ENCODE data around the gene MAPK1IP1L. TPM values are rescaled to one million over a fixed set of nuclear protein-coding genes. Genes with fewer than 3 reads are reported as not detected.

Gene MAPK1IP1L
- total RNA-seq, 1 experiment from 2014 or later: 79.7 TPM

GRCh38 chr14:55085060-55085660, 33.7 kb downstream of the MAPK1IP1L start:
- no peak overlapping the region for H3K27ac ChIP-seq
- no TSS peak for BruUV-seq (replicated peaks)
- intact Hi-C loops (cut with micrococcal nuclease; ENCODE audit: unreplicated experiment): no loop called here
- no peaks in the 10 kb centered on the region; the same call in 1 of the 2 replicates for H3K9me3 ChIP-seq (ENCODE audit: insufficient read depth, low read depth)
- peaks cover 17% of the 10 kb centered on the region for H3K4me1 ChIP-seq (replicated peaks; ENCODE audit: insufficient read depth)
- no peaks in the 10 kb centered on the region for H3K36me3 ChIP-seq (ENCODE audit: low read depth)
- no peaks in the 10 kb centered on the region for H3K79me2 ChIP-seq (ENCODE audit: low read depth)
- no peak for DNase-seq
- no peaks in the 10 kb centered on the region for H3K9me2 ChIP-seq (ENCODE audit: insufficient read depth)
- H3K4me2 ChIP-seq: no peak overlapping the region
- H3K27me3 ChIP-seq (ENCODE audit: insufficient read depth, low read depth): no peaks in the 10 kb centered on the region
- no peak for TF ChIP-seq EZH2 (IDR thresholded peaks at IDR 0.05; ENCODE audit: low read depth)
- H3K4me3 ChIP-seq: no peak overlapping the region
- no peaks in the 10 kb centered on the region for H4K20me1 ChIP-seq (ENCODE audit: insufficient read depth)
- no peaks in the 10 kb centered on the region for H3F3A ChIP-seq (ENCODE audit: insufficient read depth, low read depth)
- no peak overlapping the region for H2AFZ ChIP-seq
- ChIA-PET CTCF (no interaction called here), POLR2A (ENCODE audit: unreplicated experiment) (no interaction called here)

GRCh38 chr14:55086938-55087337, 35.5 kb downstream of the MAPK1IP1L start:
- intact Hi-C loops (cut with micrococcal nuclease; ENCODE audit: unreplicated experiment): no loop called here

GRCh38 chr14:55088356-55088755, 36.9 kb downstream of the MAPK1IP1L start:
- Histone ChIP-seq H3K9me3 (ENCODE audit: insufficient read depth, low read depth) (no peaks in the 10 kb centered on the region; the same call in 1 of the 2 replicates), H3K27ac (no peak overlapping the region), H2AFZ (no peak overlapping the region), H3K4me3 (no peak overlapping the region), H3K27me3 (ENCODE audit: insufficient read depth, low read depth) (no peaks in the 10 kb centered on the region), H3K4me2 (no peak overlapping the region), H3K79me2 (ENCODE audit: low read depth) (no peaks in the 10 kb centered on the region), H4K20me1 (ENCODE audit: insufficient read depth) (no peaks in the 10 kb centered on the region), H3K36me3 (ENCODE audit: low read depth) (no peaks in the 10 kb centered on the region), H3K4me1 (replicated peaks; ENCODE audit: insufficient read depth) (peaks cover 17% of the 10 kb centered on the region), H3K9me2 (ENCODE audit: insufficient read depth) (no peaks in the 10 kb centered on the region), H3F3A (ENCODE audit: insufficient read depth, low read depth) (no peaks in the 10 kb centered on the region)
- no peak for DNase-seq
- ChIA-PET POLR2A (ENCODE audit: unreplicated experiment) (interaction anchor here (0.7 kb wide), 1 partner anchor 101 kb away, joined by 3 read pairs; no protein-coding TSS in a partner anchor), CTCF (no interaction called here)
- TF ChIP-seq CTCF (conservative IDR thresholded peaks at IDR 0.05) (no peak), EZH2 (IDR thresholded peaks at IDR 0.05; ENCODE audit: low read depth) (no peak)
- intact Hi-C loops (cut with micrococcal nuclease; ENCODE audit: unreplicated experiment): no loop called here
- BruUV-seq (replicated peaks): no TSS peak

More at GRCh38 chr14:55086938-55087337, 35.5 kb downstream of the MAPK1IP1L start:
- Histone ChIP-seq H3K79me2 (ENCODE audit: low read depth) (no peaks in the 10 kb centered on the region), H3K9me3 (ENCODE audit: insufficient read depth, low read depth) (no peaks in the 10 kb centered on the region; the same call in 1 of the 2 replicates), H3K36me3 (ENCODE audit: low read depth) (no peaks in the 10 kb centered on the region), H2AFZ (no peak overlapping the region), H4K20me1 (ENCODE audit: insufficient read depth) (no peaks in the 10 kb centered on the region), H3K27ac (no peak overlapping the region), H3F3A (ENCODE audit: insufficient read depth, low read depth) (no peaks in the 10 kb centered on the region), H3K27me3 (ENCODE audit: insufficient read depth, low read depth) (no peaks in the 10 kb centered on the region), H3K9me2 (ENCODE audit: insufficient read depth) (no peaks in the 10 kb centered on the region), H3K4me3 (no peak overlapping the region), H3K4me2 (no peak overlapping the region), H3K4me1 (replicated peaks; ENCODE audit: insufficient read depth) (peaks cover 17% of the 10 kb centered on the region)
- ChIA-PET POLR2A (ENCODE audit: unreplicated experiment) (no interaction called here), CTCF (no interaction called here)
- TF ChIP-seq CTCF (conservative IDR thresholded peaks at IDR 0.05) (no peak), EZH2 (IDR thresholded peaks at IDR 0.05; ENCODE audit: low read depth) (no peak)
- BruUV-seq (replicated peaks): no TSS peak
- DNase-seq: no peak

GRCh38 chr14:55092341-55092740, 40.9 kb downstream of the MAPK1IP1L start:
- H3K79me2 ChIP-seq (ENCODE audit: low read depth): no peaks in the 10 kb centered on the region
- H3K4me3 ChIP-seq: no peak overlapping the region
- no peaks in the 10 kb centered on the region for H4K20me1 ChIP-seq (ENCODE audit: insufficient read depth)
- H3K4me2 ChIP-seq: no peak overlapping the region
- peaks cover 18% of the 10 kb centered on the region; the same call in 1 of the 2 replicates for H3F3A ChIP-seq (ENCODE audit: insufficient read depth, low read depth)
- intact Hi-C loops (cut with micrococcal nuclease; ENCODE audit: unreplicated experiment): no loop called here
- no peaks in the 10 kb centered on the region for H3K36me3 ChIP-seq (ENCODE audit: low read depth)
- ChIA-PET POLR2A (ENCODE audit: unreplicated experiment) (no interaction called here), CTCF (no interaction called here)
- no peaks in the 10 kb centered on the region for H3K27me3 ChIP-seq (ENCODE audit: insufficient read depth, low read depth)
- H3K9me3 ChIP-seq (ENCODE audit: insufficient read depth, low read depth): no peaks in the 10 kb centered on the region
- H2AFZ ChIP-seq: no peak overlapping the region
- no peak for DNase-seq
- TF ChIP-seq EZH2 (IDR thresholded peaks at IDR 0.05; ENCODE audit: low read depth) (no peak), CTCF (conservative IDR thresholded peaks at IDR 0.05) (no peak)
- peaks cover 31% of the 10 kb centered on the region for H3K4me1 ChIP-seq (replicated peaks; ENCODE audit: insufficient read depth)
- no peak overlapping the region for H3K27ac ChIP-seq
- H3K9me2 ChIP-seq (ENCODE audit: insufficient read depth): no peaks in the 10 kb centered on the region
- BruUV-seq (replicated peaks): no TSS peak
